Fibroblast of skin of left biceps (primary cell): ENCODE results near the gene NKX1-2.
"Not testable (repeated sequence)": the region's sequence is repeated elsewhere in the genome, so short reads cannot be mapped to it uniquely, and the experiment has no call there.

Source experiments
- DNase-seq, 2 experiments: peaks; one replicate each; pipeline ENCODE4 v3.0.0-alpha.2; 2013; ENCODE audit warnings: low read depth in 2 of 2

The NKX1-2 gene

DNA sequence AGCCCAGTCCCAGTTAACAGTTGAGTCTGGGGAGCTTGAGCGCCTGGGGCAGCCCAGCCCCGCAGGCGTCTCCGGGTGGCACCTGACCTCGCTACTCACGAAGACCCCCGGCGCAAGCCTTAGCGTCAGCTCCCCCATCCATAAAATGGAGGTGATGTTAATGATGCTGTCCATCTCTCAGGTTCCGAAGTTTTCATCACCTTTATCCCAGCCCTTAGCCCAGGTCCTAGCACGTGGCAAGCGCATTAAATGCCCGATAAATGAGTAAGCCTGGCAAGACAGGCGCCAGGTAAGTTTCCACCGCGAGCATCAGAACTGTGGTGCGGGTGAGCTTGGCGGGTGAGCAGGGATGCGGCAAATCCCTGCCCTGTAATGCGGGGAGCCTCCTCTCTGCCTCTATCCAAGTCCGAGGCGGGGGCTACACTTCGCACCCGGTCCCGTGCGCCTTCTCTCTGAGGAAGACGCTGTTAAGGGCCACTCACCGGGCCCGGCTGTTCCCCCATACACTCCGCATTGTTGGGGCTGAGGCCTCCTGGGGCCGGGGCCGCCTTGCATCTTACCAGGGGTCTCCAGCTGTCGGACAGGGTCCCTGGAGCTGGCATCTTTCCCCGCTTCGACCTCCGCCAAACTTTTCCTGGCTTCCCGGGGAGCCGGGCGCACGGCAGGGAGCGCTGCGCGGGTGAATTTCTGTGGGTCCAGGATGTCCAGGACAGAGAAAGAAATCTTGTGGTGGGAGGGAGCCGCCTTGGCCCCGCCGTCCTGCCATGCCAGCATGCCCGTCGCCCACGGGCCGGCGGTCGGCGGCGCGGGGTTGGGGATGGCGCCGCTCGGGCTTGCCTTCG lies 444 bp downstream of the NKX1-2 start:
- no peak for DNase-seq

DNA sequence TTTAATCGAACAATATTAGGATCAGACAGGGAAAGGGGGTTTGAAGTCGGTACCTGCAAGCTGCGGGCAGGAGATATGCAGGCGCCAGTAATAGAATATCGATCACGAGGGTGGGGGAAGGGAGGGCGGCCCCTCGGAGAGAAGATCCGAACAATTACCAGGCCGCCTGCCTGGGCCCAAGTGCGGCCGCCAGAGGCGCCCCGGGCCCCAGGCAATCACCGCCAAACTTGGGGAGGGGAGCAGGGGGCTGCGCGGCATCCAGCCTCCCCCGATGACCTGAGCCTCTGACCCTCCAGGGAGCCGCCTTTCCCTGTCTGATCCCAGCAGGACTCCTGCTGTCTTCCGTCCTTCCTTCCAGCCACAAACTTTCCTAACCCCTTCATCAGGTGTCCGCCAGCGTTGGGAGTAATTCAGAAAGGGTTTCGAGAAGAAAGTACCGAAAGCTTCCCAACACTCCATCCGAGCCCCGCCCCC lies 1.1 kb downstream of the NKX1-2 start:
- DNase-seq, result no peak

DNA sequence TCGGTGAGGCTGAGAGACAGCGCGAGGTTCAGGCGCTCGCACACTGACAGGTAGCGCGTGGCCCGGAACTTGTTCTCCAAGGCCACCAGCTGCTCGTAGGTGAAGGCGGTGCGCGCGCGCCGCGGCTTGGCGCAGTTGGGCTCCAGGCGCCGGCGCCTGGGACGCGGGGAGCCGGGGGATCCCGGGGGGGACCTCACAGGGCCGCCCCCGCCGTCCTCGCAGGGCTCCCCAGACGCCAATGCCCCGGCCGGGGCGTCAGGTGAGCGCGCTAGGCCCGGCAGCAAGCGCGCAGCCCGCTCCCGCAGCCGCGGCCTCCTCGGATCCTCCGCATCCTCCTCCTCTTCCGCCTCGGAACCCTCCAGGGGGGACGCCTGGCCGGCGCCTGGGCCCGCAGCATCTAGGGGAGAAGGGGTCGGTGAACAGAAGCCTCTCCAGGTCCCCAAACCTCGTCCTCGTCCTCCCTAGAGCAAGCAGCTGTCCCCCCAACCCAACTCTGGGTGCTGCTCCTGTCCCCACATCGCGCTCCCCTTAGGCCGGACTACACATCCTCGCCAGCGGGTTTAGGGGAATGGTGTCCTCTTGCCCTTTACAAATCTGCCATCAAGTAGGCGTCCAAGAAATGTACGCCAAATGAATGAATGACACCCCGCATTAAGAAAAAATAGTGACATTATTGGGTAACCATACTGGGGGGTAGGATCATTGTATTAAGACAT lies 1.9 kb downstream of the NKX1-2 start:
- DNase-seq, result no peak

DNA sequence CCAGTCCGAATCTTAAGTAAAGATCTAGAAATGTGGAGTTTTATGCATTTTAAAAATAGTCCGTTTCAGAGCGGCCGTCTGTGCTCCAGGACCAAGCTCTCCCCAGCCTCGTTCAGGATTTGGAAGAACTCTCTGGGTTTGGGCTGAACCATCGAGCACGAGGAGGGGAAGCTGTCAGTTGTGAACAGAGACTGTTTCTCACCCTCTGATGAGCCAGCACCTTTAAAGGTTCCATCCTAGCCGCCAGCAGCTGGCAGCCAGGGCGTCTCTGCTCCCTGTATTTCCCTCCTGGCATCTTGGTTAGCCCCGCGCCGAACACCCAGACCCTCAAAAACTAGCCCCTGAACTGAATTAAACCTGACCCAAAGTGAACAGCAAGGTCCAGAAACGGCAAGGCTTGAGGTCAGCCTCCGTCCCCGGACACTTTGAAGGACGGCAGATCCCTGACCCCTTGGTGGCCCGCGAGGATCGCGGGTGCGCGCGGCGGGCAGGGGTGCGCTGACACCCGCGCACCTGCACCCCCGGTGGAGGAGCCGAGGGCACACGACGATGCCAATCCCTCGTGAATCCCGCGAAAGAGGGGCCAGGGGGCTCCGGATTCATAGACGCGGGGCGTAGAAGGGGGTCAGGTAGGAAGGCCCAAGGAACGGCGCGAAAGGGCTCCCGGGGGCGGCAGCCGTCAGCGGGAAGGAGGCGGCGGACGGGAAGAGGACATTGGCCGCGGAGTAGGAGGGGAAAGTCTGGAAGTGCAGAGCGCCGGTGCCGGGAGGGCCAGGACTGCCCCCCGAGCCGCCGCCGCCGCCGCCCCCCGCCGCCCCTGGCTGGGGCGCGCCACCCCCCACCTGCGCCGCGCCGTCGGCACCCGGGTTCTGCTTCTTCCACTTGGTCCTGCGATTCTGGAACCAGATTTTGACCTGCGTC lies 2.7 kb downstream of the NKX1-2 start:
- DNase-seq, result no peak

DNA sequence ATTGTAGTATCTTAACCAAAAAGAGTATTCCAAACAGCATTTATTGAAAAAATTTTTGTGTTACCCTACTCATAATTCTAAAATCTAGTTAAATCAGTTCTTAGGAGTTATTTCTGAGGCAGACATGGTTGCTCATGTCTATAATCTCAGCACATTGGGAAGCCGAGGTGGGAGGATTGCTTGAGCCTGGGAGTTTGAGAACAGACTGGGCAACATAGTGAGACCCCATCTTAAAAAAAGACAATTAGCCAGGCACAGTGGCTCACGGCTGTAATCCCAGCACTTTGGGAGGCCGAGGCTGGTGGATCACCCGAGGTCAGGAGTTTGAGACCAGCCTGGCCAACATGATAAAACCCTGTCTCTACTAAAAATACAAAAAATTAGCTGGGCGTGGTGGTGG lies 8.1 kb downstream of the NKX1-2 start:
- DNase-seq, result not testable (repeated sequence)

DNA sequence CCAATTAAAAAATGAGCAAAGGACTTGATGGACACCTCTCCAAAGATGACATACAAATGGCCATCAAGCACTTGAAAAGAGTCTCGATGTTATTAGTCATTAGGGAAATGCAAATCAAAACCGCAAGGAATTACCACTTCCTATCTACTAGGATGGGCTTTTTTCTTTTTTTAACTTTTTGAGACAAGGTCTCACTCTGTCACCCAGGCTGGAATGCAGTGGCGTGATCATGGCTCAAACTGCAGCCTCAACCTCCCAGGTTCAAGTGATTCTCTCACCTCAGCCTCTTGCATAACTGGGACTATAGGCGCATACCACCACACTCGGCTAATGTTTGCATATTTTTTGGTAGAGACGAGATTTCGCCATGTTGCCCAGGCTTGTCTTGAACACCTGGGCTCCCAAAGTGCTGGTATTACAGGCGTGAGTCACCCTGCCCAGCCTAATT lies 13.6 kb downstream of the NKX1-2 start:
- DNase-seq, result no peak

DNA sequence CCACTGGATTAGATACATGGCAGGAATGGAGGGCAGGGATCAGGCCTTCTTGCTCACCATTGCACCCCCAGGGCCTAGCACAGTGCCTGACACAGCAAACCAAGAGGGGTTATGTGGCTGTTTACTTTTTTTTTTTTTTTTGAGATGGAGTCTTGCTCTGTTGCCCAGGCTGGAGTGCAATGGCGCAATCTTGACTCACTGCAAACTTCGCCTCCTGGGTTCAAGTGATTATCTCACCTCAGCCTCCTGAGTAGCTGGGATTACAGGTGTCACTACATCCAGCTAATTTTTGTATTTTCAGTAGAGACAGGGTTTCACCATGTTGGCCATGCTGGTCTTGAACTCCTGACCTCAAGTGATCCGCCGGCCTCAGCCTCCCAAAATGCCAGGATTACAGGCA lies 14.2 kb downstream of the NKX1-2 start:
- not testable (repeated sequence) for DNase-seq

DNA sequence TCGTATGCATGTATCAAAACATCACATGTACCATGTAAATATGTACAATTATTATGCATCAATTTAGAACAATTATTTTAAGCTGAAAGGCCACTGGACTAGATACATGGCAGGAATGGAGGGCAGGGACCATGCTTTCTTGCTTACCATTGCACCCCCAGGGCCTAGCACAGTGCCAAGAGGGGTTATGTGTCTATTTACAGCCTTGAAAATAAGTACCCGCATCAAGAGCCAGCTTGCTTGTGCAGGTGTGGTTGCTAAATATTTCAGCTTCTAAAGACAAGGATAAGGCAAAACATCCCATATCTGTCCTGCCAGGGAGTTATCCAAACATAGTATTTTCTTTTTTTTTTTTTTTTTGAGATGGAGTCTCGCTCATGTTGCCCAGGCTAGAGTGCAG lies 16.4 kb downstream of the NKX1-2 start:
- no peak for DNase-seq

DNA sequence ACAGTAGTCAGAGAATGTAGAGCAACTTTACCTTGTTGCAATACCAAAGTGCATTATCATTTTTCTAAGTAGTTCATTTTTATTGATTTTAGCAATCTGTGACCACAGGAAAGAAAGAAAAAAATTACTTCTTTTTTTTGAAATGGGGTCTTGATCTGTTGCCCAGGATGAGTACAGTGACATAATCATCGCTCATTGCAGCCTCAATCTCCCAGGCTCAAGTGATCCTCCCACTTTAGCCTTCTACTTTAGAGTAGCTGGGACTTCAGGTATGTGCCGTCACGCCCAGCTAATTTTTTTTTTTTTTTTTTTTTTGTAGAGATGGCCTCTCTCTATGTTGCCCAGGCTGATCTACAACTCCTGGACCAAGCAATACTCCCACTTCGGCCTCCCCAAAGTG lies 19.8 kb downstream of the NKX1-2 start:
- no peak for DNase-seq

DNA sequence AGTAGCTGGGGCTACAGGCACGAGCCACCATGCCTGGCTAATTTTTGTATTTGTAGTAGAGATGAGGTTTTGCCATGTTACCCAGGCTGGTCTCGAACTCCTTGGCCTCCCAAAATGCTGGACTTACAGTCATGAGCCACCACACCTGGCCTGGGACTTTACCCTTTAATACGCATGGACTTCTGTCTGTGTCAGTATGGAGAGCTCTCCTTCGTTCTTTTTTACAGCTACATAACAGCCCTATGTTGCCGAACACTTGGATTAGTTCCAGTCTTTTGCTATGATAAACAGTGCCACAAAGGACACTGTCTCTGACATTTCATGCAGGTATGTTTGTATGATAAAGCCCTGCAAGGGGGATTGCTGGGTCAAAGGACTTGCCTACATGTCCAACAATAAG lies 20.3 kb downstream of the NKX1-2 start:
- DNase-seq, result no peak

DNA sequence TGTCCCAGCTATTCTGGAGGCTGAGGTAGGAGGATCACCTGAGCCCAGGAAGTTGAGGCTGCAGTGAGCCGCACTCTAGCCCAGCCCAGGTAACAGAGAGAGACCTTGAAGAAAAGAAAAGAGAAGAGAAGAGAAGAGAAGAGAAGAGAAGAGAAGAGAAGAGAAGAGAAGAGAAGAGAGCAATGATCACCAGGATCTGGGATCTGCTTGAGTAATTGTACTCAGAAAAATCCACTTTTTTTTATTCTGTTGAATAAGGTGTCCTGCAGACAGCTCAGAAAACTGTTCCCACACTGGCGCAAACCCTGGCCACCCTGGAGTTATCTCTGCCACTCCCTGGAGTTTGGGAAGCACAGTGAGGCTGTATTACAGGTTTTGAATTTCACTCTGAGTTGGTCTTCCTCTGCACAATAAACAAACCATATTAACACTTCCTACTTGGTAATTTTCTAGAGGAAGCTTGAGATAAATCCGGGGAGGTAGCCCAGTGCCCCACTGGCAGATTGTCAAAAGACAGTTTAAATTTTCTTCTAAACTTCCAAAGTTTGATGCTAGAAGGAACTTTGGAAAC lies 21.5 kb downstream of the NKX1-2 start:
- no peak for DNase-seq

DNA sequence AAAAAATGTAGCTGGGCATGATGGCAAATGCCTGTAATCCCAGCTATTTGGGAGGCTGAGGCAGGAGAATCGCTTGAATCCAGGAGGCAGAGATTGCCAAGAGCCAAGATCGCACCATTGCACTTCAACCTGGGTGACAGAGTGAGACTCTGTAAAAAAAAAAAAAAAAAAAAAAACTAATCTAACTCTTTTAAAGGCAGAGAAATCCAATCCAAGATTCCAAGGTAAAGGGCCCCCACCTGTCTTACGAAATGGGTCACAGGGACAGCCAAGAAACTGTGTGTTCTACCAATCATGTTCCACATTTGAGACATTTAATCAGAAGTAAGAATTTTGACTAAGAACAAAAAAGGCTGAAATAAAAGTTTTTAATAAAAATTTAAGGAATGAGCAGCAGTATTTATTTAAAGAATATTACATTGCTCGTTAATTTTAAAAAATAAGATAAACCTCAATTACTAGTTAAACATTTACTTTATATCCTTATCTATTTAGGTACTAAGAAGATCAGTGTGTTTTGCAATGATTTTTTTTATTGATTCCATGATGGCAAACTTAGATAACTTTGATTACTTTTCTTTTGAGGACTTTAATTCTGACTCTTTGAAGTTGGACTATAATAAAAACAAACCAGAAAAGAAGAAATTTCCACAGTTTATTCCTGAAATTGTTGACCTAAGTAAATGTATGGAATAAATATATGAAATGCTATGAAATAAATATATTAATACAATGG lies 24.4 kb downstream of the NKX1-2 start:
- no peak for DNase-seq

DNA sequence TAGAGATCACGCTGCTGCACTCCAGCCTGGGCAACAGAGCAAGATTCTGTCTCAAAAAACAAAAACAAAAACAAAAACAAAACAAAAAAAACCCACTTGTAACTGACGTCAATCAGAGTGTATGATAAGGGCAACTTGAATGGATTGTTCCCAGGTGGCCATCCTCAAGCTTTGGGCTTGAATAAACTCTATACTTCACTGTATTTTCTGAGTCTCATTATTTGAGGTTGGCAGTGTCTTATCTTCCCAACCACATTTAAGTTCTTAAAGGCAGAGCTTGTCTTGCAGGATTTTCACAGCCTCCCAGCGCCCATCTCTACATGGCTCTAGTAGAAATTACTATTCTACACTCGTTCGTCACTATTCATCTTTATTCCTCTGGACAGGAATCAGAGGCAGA lies 26.0 kb downstream of the NKX1-2 start:
- no peak for DNase-seq

DNA sequence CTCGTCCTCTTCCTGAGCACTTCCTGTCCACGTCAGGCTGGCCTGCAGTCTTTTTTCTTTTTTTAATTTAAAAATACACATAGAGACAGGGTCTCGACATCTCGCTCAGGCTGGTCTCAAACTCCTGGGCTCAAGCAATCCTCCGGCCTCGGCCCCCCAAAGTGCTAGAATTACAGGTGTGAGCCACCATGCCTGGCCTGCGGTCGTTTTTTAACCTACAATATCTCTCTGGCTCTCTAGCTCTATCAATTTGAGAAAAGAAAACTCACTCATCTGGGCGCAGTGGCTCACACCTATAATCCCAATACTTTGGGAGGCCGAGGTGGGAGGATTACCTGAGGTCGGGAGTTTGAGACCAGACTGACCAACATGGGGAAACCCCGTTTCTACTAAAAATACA lies 27.1 kb downstream of the NKX1-2 start:
- no peak for DNase-seq

DNA sequence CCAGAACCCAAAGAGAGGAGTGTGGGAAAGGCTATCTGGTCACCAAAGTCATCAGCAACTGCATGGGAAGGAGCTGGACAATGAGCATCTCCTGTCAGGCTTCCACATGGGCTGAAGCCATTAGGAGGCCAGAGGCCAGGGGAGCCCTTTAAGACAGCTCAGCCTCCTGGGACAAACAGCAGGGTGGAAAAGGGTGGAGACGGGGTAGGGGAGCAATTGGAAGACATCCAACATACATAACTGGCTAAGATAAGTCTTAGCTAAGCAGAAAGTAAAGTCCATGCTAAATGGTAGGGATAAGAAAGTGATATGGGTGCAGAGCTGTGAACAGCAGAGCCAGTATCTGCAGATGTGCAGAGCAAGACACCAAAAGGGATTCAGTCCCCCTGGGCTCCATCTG lies 29.6 kb downstream of the NKX1-2 start:
- DNase-seq, result no peak

DNA sequence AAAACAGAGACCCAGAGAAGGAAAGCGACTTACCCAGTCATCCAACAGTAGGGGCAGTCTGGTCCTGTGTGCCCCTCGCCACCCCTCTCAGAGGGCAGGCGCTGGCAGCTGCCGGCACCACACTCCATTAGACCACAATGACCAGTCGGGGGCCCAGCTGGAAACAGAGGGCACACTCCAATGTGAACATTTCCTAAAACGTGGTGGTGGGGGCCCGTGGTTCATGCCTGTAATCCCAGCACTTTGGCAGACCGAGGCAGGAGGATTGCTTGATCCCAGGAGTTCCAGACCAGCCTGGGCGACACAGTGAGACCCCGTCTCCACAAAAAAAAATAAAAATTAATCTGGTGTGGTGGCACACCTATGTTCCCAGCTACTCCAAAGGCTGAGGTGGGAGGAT lies 30.2 kb downstream of the NKX1-2 start:
- DNase-seq, result no peak

DNA sequence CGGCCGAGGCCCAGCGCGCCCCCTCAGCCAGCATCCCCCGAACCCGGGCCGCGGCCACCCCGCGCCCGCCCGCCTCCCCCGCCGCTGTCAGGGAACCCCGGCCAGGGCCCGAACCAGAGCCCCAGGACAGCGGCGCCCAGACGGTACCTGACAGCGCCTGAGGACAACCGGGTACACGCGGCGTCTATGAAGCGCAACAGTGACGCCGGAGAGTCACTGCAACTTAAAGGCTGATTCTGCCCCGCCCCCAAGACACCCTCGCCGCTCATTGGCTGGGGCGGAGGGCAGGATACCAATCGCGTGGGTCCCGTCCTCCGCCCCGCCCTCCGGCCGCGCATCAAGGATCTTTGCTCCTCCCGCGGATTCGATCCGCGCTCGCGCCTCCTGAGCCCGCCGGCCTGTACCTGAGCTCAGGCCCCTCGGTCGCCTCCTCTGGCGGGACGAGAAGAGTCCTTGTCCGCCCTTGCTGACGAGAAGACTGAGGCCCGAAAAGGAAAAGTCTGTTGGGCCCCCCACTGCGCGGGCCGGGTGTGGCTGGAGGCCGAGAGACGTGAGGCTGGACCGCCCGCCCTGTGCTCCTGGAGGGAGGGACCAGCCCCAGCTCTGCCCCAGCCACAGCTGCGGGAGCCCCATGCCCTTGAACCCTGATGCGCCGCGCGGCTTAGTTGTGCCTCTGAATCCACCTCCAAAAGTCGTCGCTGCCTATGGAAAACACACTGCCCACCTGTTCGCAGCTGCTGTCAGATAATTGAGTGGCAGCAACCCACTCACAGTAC lies 30.9 kb downstream of the NKX1-2 start, which contains the start of gene OAT:
Gene OAT, minus strand, starts transcription at position 198 of the 776 bp plus-strand sequence. CDS start 6,752 bp downstream, outside the sequence.
- peak; percentile 80 to 84 for DNase-seq

DNA sequence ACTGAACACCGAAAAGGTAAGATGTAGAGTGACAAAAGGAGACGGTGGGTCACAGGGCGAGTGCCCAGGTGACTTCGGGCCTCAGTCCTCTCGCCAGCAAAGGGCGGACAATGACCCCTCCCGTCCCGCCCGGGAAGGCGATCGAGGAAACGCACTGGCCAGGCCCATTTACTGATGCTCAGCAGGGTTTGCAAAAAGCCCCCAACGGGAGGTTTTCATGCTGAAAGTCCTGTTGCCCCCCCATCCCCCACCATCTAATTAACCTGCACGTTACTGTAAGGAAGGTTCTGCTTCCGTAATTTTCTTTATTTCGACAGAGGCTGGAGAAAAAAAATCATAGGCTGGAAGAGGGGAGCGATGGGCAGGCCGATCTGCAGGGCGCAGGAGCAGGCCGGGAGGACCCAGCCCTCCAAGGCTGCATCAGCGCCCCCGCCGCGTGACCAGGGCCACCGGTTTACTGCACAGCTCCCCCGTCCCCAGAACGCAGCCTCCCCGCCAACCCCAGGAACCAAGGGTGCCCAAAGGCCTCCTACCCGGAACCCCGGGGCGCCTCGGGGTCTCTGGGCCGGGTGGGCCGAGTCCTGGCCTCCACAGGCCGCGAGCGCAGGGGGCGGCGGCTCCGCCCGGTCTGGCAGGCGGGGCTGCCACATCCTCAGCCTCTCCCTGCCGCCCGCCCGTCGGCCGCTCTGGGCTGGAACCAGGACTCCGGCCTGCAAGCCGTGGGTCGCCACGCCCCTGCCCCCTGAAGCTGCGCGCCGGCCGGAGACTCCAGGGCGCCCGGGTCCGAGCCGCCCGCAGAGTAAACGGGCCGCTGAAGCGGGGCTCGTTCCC lies 31.7 kb downstream of the NKX1-2 start:
- no peak for DNase-seq

DNA sequence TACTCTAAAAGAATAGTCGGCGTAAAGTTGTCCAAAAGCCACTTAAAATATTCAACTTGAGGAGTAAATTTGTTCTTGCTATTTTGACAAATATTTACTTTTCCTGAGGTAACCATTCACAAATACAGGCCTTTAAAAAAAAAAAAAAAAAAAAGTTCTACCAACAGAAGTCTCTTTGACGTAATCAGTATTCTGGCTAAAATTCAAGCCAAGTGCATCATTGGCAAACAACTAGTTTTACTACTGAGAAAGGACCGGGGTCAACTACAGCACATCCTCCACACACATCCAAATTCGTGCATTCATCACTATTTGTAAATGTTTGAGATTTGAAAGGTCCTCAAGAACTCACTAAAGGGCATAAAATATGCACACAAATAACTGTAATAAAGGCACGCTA lies 33.1 kb downstream of the NKX1-2 start:
- DNase-seq, result no peak
